ENCODE measurements around the gene TMEM217.
"Not testable (repeated sequence)": the region's sequence is repeated elsewhere in the genome, so short reads cannot be mapped to it uniquely, and the experiment has no call there.

Gene TMEM217

GRCh38 chr6:37303091-37303660 is 45.2 kb upstream of the TMEM217 start:
- no peak for DNase-seq (ENCODE audit: low read depth, low spot score)

DNA sequence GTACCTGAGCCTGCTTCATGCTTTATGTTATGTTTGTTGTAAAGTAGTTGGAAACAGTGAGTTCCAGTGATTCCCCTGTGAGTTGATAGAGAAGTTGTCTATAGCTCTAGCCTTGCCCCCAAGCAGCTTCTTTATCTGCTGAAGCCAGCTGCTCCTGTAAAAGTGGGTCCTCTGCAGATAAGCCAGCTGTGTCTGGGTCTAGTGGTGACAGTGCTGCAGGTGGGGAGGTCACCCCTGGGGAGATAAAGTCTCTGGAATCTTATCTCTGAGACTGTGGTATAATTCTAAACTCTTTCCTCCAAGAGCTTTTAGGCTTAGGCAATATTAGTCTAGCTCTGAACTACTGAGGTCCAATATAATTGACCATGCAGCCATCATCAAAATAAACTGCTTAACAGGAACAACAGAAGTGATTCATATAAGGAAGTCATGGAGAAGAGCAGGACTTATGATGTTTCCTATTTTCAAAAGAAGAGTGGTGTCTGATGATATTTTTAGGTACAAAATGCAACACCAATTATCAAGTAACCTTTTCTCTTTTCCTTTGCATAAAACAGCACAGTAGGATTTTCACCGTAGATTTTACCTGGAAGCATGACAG is 44.2 kb upstream of the TMEM217 start:
- TF ChIP-seq CTCF (IDR thresholded peaks at IDR 0.05; ENCODE audit: low read depth, low read length) = no peak
- in situ Hi-C loops (cut with HindIII; ENCODE audit: low sequenced_read_pairs) = no loop called here
- H3K4me3 ChIP-seq (ENCODE audit: low read depth, low read length) = no peak overlapping the region
- no peak for DNase-seq (ENCODE audit: low read depth, low spot score)

More at GRCh38 chr6:37303091-37303660, 45.2 kb upstream of the TMEM217 start:
- in situ Hi-C loops (cut with HindIII; ENCODE audit: low sequenced_read_pairs) = no loop called here
- H3K4me3 ChIP-seq (ENCODE audit: low read depth, low read length) = no peak overlapping the region
- TF ChIP-seq CTCF (IDR thresholded peaks at IDR 0.05; ENCODE audit: low read depth, low read length) = no peak

GRCh38 chr6:37299990-37300389 is 42.0 kb upstream of the TMEM217 start:
- no peak for TF ChIP-seq CTCF (IDR thresholded peaks at IDR 0.05; ENCODE audit: low read depth, low read length)

DNA sequence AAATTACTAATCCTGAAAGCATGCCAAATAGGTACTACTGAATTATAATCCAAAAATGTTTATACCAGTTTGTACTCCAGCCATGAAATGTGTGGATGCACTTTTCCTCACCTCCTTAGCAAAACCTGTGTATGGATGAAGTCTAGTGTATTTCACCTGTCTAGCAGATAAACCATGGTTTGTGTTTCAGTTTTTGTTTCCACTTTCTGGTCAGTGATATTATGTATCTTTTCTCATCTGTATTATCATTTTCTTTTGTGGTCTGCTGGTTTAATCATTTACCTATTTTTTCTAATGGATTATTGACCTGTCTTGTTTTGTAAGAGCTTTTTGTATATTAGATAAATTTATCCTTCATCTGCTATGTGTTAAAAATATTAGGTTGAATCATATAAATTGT is 41.0 kb upstream of the TMEM217 start:
- DNase-seq (ENCODE audit: low read depth, low spot score) = no peak
- TF ChIP-seq CTCF (IDR thresholded peaks at IDR 0.05; ENCODE audit: low read depth, low read length) = no peak
- H3K4me3 ChIP-seq (ENCODE audit: low read depth, low read length) = no peak overlapping the region
- in situ Hi-C loops (cut with HindIII; ENCODE audit: low sequenced_read_pairs) = no loop called here

More at GRCh38 chr6:37299990-37300389, 42.0 kb upstream of the TMEM217 start:
- in situ Hi-C loops (cut with HindIII; ENCODE audit: low sequenced_read_pairs) = no loop called here
- no peak for DNase-seq (ENCODE audit: low read depth, low spot score)
- no peak overlapping the region for H3K4me3 ChIP-seq (ENCODE audit: low read depth, low read length)

- H3K4me3 ChIP-seq (ENCODE audit: low read depth, low read length); in situ Hi-C loops (cut with HindIII; ENCODE audit: low sequenced_read_pairs); DNase-seq (ENCODE audit: low read depth, low spot score): not testable (repeated sequence)
Measured at GRCh38 chr6:37297637-37298036, 39.7 kb upstream of the TMEM217 start.

GRCh38 chr6:37293426-37293825 is 35.5 kb upstream of the TMEM217 start:
- DNase-seq (ENCODE audit: low read depth, low spot score) = no peak
- H3K4me3 ChIP-seq (ENCODE audit: low read depth, low read length) = no peak overlapping the region
- in situ Hi-C loops (cut with HindIII; ENCODE audit: low sequenced_read_pairs) = no loop called here
- no peak for TF ChIP-seq CTCF (IDR thresholded peaks at IDR 0.05; ENCODE audit: low read depth, low read length)

DNA sequence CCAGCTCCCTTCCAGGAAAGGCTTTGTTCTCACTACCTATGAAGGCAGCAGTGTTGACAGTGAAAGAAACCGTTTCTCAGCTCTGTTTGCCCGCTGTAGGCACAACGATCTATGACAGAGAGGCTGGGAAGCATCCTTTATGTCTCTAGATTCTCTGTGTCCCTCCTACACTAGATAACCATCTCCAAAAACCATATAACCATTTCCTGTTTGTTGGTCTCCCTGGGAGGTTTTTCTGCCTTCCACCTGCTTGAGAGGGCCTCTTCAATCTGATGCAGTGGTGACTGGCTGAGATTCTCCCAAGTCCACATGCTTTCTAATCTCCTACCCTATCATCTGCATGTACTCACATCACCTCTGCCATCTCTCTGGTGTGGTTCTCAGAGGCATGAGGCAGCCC is 32.0 kb upstream of the TMEM217 start:
- in situ Hi-C loops (cut with HindIII; ENCODE audit: low sequenced_read_pairs) = no loop called here
- H3K4me3 ChIP-seq (ENCODE audit: low read depth, low read length) = no peak overlapping the region
- no peak for DNase-seq (ENCODE audit: low read depth, low spot score)
- no peak for TF ChIP-seq CTCF (IDR thresholded peaks at IDR 0.05; ENCODE audit: low read depth, low read length)
